H9 (cell line): ENCODE measurements around the gene DHRS1. TPM values are rescaled to one million over a fixed set of nuclear protein-coding genes. Genes with fewer than 3 reads are reported as not detected.

Source experiments
- DNase-seq: peaks from one replicate; pipeline ENCODE4 v3.0.0-alpha.2; 2017
- H2AFZ ChIP-seq: one replicate; pipeline ENCODE4 v1.6.1; 2013; ENCODE audit warnings: mild to moderate bottlenecking, low read length, control low read depth, moderate library complexity
- H2AK5ac ChIP-seq: 2 replicates; pipeline ENCODE4 v1.6.1; 2013; ENCODE audit warnings: low read length, control low read depth, mixed read lengths; ENCODE audit not compliant: insufficient read length
- H2BK120ac ChIP-seq: one replicate; pipeline ENCODE4 v1.6.1; 2013; ENCODE audit warnings: low read depth, mild to moderate bottlenecking, low read length, control low read depth, inconsistent platforms; ENCODE audit not compliant: poor library complexity, severe bottlenecking
- H2BK12ac ChIP-seq: 2 replicates; pipeline ENCODE4 v1.6.1; 2013; ENCODE audit warnings: low read length, control low read depth, mixed read lengths, low read depth; ENCODE audit not compliant: insufficient read length
- H2BK15ac ChIP-seq: 2 replicates; pipeline ENCODE4 v1.6.1; 2013; ENCODE audit warnings: low read depth, low read length, control low read depth
- H2BK20ac ChIP-seq: one replicate; pipeline ENCODE4 v1.6.1; 2013; ENCODE audit warnings: low read depth, mild to moderate bottlenecking, low read length, control low read depth, inconsistent platforms; ENCODE audit not compliant: poor library complexity, severe bottlenecking
- H2BK5ac ChIP-seq: 2 replicates; pipeline ENCODE4 v1.6.1; 2013; ENCODE audit warnings: low read length, control low read depth, mixed read lengths; ENCODE audit not compliant: insufficient read length
- H3K14ac ChIP-seq: 2 replicates; pipeline ENCODE4 v1.6.1; 2013; ENCODE audit warnings: low read length, control low read depth; ENCODE audit not compliant: insufficient read depth
- H3K18ac ChIP-seq: 2 replicates; pipeline ENCODE4 v1.6.1; 2013; ENCODE audit warnings: low read depth, mild to moderate bottlenecking, mixed read lengths, low read length, control low read depth; ENCODE audit not compliant: insufficient read length
- H3K23ac ChIP-seq: 2 replicates; pipeline ENCODE4 v1.6.1; 2013; ENCODE audit warnings: low read length, control low read depth, mixed read lengths, low read depth; ENCODE audit not compliant: insufficient read length
- H3K23me2 ChIP-seq: 2 replicates; pipeline ENCODE4 v1.6.1; 2013; ENCODE audit warnings: low read depth, mild to moderate bottlenecking, mixed read lengths, low read length, control low read depth; ENCODE audit not compliant: insufficient read length, poor library complexity, severe bottlenecking
- H3K27ac ChIP-seq: 2 replicates; pipeline ENCODE4 v1.5.1; 2013; ENCODE audit warnings: low read length, control low read depth, mixed read lengths, low read depth; ENCODE audit not compliant: insufficient read length
- H3K27me3 ChIP-seq: 2 replicates; pipeline ENCODE4 v1.6.1; 2013; ENCODE audit warnings: low read length, control low read depth, inconsistent platforms; ENCODE audit not compliant: insufficient read depth
- H3K4ac ChIP-seq: 2 replicates; pipeline ENCODE4 v1.6.1; 2013; ENCODE audit warnings: low read depth, mild to moderate bottlenecking, control low read depth, inconsistent platforms, low read length, moderate library complexity
- H3K4me1 ChIP-seq: 2 replicates; pipeline ENCODE4 v1.6.1; 2013; ENCODE audit warnings: low read length, control low read depth, inconsistent platforms; ENCODE audit not compliant: insufficient read depth
- H3K4me2 ChIP-seq: 2 replicates; pipeline ENCODE4 v1.6.1; 2013; ENCODE audit warnings: low read length, control low read depth, mixed read lengths; ENCODE audit not compliant: insufficient read length, insufficient read depth
- H3K56ac ChIP-seq: 2 replicates; pipeline ENCODE4 v1.6.1; 2013; ENCODE audit warnings: low read depth, mild to moderate bottlenecking, mixed read lengths, low read length, control low read depth; ENCODE audit not compliant: insufficient read length
- H3K79me1 ChIP-seq: 2 replicates; pipeline ENCODE4 v1.6.1; 2013; ENCODE audit warnings: low read depth, mild to moderate bottlenecking, moderate library complexity, low read length, control low read depth, inconsistent platforms; ENCODE audit not compliant: insufficient read depth, poor library complexity, severe bottlenecking
- H3K79me2 ChIP-seq: 2 replicates; pipeline ENCODE4 v1.6.1; 2013; ENCODE audit warnings: low read length, control low read depth, inconsistent platforms; ENCODE audit not compliant: insufficient read depth
- H3K9ac ChIP-seq: 2 replicates; pipeline ENCODE4 v1.6.1; 2013; ENCODE audit warnings: low read length, control low read depth, mixed read lengths; ENCODE audit not compliant: insufficient read length; ENCODE audit errors: extremely low read depth
- H3K9me3 ChIP-seq: one replicate; pipeline ENCODE4 v1.6.1; 2013; ENCODE audit warnings: low read depth, low read length, inconsistent platforms; ENCODE audit not compliant: control insufficient read depth
- H3T11ph ChIP-seq: one replicate; pipeline ENCODE4 v1.6.1; 2013; ENCODE audit warnings: mild to moderate bottlenecking, low read length, control low read depth, inconsistent platforms
- H4K20me1 ChIP-seq: one replicate; pipeline ENCODE4 v1.6.1; 2013; ENCODE audit not compliant: control insufficient read depth, insufficient read length, insufficient read depth
- H4K5ac ChIP-seq: 2 replicates; pipeline ENCODE4 v1.6.1; 2013; ENCODE audit warnings: low read depth, mild to moderate bottlenecking, mixed read lengths, low read length, control low read depth; ENCODE audit not compliant: insufficient read length
- H4K8ac ChIP-seq: replicated peaks from 2 replicates; pipeline ENCODE4 v1.6.1; 2013; ENCODE audit warnings: low read length, control low read depth, mixed read lengths, low read depth; ENCODE audit not compliant: insufficient read length
- H4K91ac ChIP-seq: 2 replicates; pipeline ENCODE4 v1.6.1; 2013; ENCODE audit warnings: low read depth, mild to moderate bottlenecking, moderate library complexity, mixed read lengths, low read length, control low read depth; ENCODE audit not compliant: insufficient read length
- H3K27ac Mint-ChIP-seq, 3 experiments: 2 replicates in 2 of 3; 3 replicates in 1 of 3; pipeline ENCODE4 v1.8.0; 2020 to 2021; ENCODE audit warnings: mixed read lengths in 3 of 3, mild to moderate bottlenecking in 1 of 3, moderate library complexity in 1 of 3
- H3K27me3 Mint-ChIP-seq: 2 replicates; pipeline ENCODE4 v1.8.0; 2021; ENCODE audit warnings: low read depth, mild to moderate bottlenecking, moderate library complexity, mixed read lengths
- H3K36me3 Mint-ChIP-seq, 3 experiments: 2 replicates in 2 of 3; 3 replicates in 1 of 3; pipeline ENCODE4 v1.8.0; 2020 to 2021; ENCODE audit warnings: low read depth in 3 of 3, mixed read lengths in 3 of 3; ENCODE audit not compliant: insufficient read depth in 1 of 3
- H3K4me1 Mint-ChIP-seq, 2 experiments: 2 replicates each; pipeline ENCODE4 v1.8.0; 2020; ENCODE audit warnings: mixed read lengths in 2 of 2
- H3K4me3 Mint-ChIP-seq, 2 experiments: 2 replicates in 1 of 2; 3 replicates in 1 of 2; pipeline ENCODE4 v1.8.0; 2020 to 2021; ENCODE audit warnings: mild to moderate bottlenecking in 2 of 2, mixed read lengths in 2 of 2, moderate library complexity in 1 of 2
- H3K9me3 Mint-ChIP-seq, 2 experiments: 2 replicates in 1 of 2; 3 replicates in 1 of 2; pipeline ENCODE4 v1.8.0; 2020; ENCODE audit warnings: mild to moderate bottlenecking in 2 of 2, mixed read lengths in 2 of 2, moderate library complexity in 1 of 2
- CTCF ChIP-seq: fragments of 200-600 bp; sonication (generic); conservative IDR thresholded peaks from 3 replicates; pipeline ENCODE4 v1.8.0; 2021; ENCODE audit warnings: antibody characterized with exemption, mild to moderate bottlenecking
- WGBS: extraction: QIAGEN DNeasy Blood & Tissue Kit; methylation state at CpG from one replicate; pipeline ENCODE4 v1.1.7; 2013; ENCODE audit warnings: missing lambda C conversion rate, low lambda C conversion rate, mixed read lengths; ENCODE audit not compliant: insufficient read length; ENCODE audit errors: extremely low coverage; 5-methylcytosine and 5-hydroxymethylcytosine counted together
- total RNA-seq: library from RNA; stranded (reverse); gene quantifications from 2 replicates; pipeline ENCODE4 v1.2.1, GENCODE V29; 2021

The DHRS1 gene
- total RNA-seq, 1 experiment from 2014 or later: 19.1 TPM

- Histone ChIP-seq H3K9ac (no peak overlapping the region), H4K8ac (no peak overlapping the region), H3K79me2 (no peaks in the 10 kb centered on the region), H3K23me2 (peaks cover 15% of the 10 kb centered on the region), H2AK5ac (no peak overlapping the region), H3K4ac (no peak overlapping the region), H2BK12ac (no peak overlapping the region), H3K79me1 (no peaks in the 10 kb centered on the region), H4K91ac (no peak overlapping the region), H3K4me2 (no peak overlapping the region), H2AFZ (no peak overlapping the region), H3K27me3 (peaks cover 17% of the 10 kb centered on the region), H2BK5ac (no peak overlapping the region), H3T11ph (no peak overlapping the region), H2BK20ac (no peak overlapping the region), H4K5ac (no peak overlapping the region), H3K14ac (no peak overlapping the region; the same call in 1 of the 2 replicates), H2BK15ac (no peak overlapping the region), H3K18ac (no peak overlapping the region), H3K23ac (no peak overlapping the region), H3K9me3 (no peaks in the 10 kb centered on the region), H3K4me1 (no peaks in the 10 kb centered on the region), H2BK120ac (no peak overlapping the region), H3K56ac (no peak overlapping the region), H3K27ac (no peak overlapping the region), H4K20me1 (no peaks in the 10 kb centered on the region)
- Mint-ChIP-seq H3K9me3 (peaks cover 0 to 2% of the 10 kb centered on the region in 2 experiments; a peak in 4 of 5 replicates), H3K4me3 (no peak overlapping the region), H3K27ac (no peak overlapping the region), H3K4me1 (peaks cover 14 to 16% of the 10 kb centered on the region in 2 experiments), H3K27me3 (peaks cover 82% of the 10 kb centered on the region), H3K36me3 (no peaks in the 10 kb centered on the region; a peak in 1 of 7 replicates)
- no CpG with 5 or more reads among the region's 9 CpGs for WGBS
- TF ChIP-seq CTCF: no peak
- DNase-seq: no peak
These were observed 30.2 kb upstream of the DHRS1 start for GRCh38 chr14:24329736-24330135.
